ENCODE data around the gene GREB1L. TPM values are rescaled to one million over a fixed set of nuclear protein-coding genes. Genes with fewer than 3 reads are reported as not detected.

GREB1L gene
- total and polyA plus RNA-seq, 2 donors (not counting 3 experiments of a cell fraction or from before 2014, with no cell fraction given), result 0.22 to 0.41 TPM

DNA sequence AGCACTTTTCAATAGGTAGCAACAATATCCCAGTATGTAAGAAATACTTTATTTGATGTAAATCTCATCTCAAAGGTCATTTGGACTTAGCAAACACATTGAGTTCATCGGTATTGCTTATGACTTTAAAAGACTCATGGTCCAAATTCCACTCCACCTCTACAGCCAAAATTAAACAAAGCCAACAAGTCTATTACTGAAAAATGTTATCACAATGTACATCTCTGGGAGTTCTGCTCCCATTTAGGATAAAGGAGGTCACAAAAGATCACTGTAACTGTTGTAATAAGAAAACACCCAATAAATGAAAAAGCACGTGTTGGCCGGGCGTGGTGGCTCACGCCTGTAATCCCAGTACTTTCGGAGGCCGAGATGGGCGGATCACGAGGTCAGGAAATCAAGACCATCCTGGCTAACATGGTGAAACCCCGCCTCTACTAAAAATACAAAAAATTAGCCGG is 308.5 kb downstream of the GREB1L start:
- TF ChIP-seq MYC (IDR thresholded peaks at IDR 0.05; ENCODE audit: low read depth, low read length) (no peak), JUN (IDR thresholded peaks at IDR 0.05; ENCODE audit: borderline replicate concordance, insufficient read depth, insufficient read length, low read depth) (no peak), POLR2A (IDR thresholded peaks at IDR 0.05; ENCODE audit: low read depth, low read length) (no peak), FOS (IDR thresholded peaks at IDR 0.05; ENCODE audit: borderline replicate concordance, insufficient read depth, low read length) (no peak), EZH2 (IDR thresholded peaks at IDR 0.05; ENCODE audit: borderline replicate concordance, low read depth, low read length, severe bottlenecking) (no peak), GATA2 (IDR thresholded peaks at IDR 0.05; ENCODE audit: insufficient read depth, insufficient read length, low read depth, low read length) (no peak), CTCF (IDR thresholded peaks at IDR 0.05; ENCODE audit: extremely low read depth in 1 of 2, insufficient read depth in 1 of 2, low read depth in 1 of 2, low read length in 2 of 2) (no peak), POLR2AphosphoS5 (IDR thresholded peaks at IDR 0.05; ENCODE audit: insufficient read depth, low read depth, low read length) (no peak)
- TF ChIP-seq, protein P1, sequence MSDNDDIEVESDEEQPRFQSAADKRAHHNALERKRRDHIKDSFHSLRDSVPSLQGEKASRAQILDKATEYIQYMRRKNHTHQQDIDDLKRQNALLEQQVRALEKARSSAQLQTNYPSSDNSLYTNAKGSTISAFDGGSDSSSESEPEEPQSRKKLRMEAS (IDR thresholded peaks at IDR 0.05; ENCODE audit: insufficient read depth, insufficient read length), result no peak
- Histone ChIP-seq H3K27ac (ENCODE audit: insufficient read depth, low read depth, low read length) (no peak overlapping the region), H2AFZ (ENCODE audit: low read depth, low read length) (no peak overlapping the region), H3K9ac (replicated peaks; ENCODE audit: extremely low read depth, insufficient read depth, low read length) (no peak overlapping the region), H3K79me2 (ENCODE audit: control insufficient read depth, insufficient read depth, low read length) (no peaks in the 10 kb centered on the region), H3K4me3 (replicated peaks in 1 of 3; ENCODE audit: insufficient read depth in 1 of 3, low read depth in 1 of 3, low read length in 3 of 3) (no peak overlapping the region), H3K4me2 (ENCODE audit: insufficient read depth, low read length) (no peak overlapping the region), H4K20me1 (replicated peaks; ENCODE audit: control insufficient read depth, extremely low read depth, insufficient read depth, low read length) (no peaks in the 10 kb centered on the region), H3K9me1 (replicated peaks; ENCODE audit: control insufficient read depth, extremely low read depth, insufficient read depth, low read length) (no peaks in the 10 kb centered on the region), H3K27me3 (ENCODE audit: control insufficient read depth in 2 of 2, insufficient read depth in 2 of 2, low read length in 2 of 2) (no peaks in the 10 kb centered on the region), H3K36me3 (ENCODE audit: control insufficient read depth in 2 of 2, extremely low read depth in 1 of 2, insufficient read depth in 2 of 2, low read length in 2 of 2) (peaks cover 2% of the 10 kb centered on the region in 2 experiments), H3K9me3 (replicated peaks; ENCODE audit: control insufficient read depth, insufficient read depth, low read length) (no peaks in the 10 kb centered on the region), H3K4me1 (ENCODE audit: control insufficient read depth, extremely low read depth, insufficient read depth, low read length) (no peaks in the 10 kb centered on the region)
- ChIA-PET POLR2A (no interaction called here), CTCF (no interaction called here)
- intact Hi-C loops (cut with micrococcal nuclease) (no loop called here), dilution Hi-C loops (cut with MboI; ENCODE audit: extremely low pct_ligation_motif_present, low sequenced_read_pairs) (no loop called here)
- FAIRE-seq, result no peak
- no peak for DNase-seq (ENCODE audit: low read depth, low spot score)
- BruUV-seq (replicated peaks), result no TSS peak
